Esophagus squamous epithelium (tissue), 4 donors: ENCODE results near the gene MYO18B.

Source experiments
- POLR2A ChIP-seq, 4 donors: fragments of 450-650 bp; IDR thresholded peaks; one replicate each; pipeline ENCODE4 v1.6.1; 2017; ENCODE audit warnings: antibody characterized with exemption in 4 of 4, mild to moderate bottlenecking in 4 of 4, moderate library complexity in 3 of 4
- TF ChIP-seq, protein P1 (sequence below), 6 experiments: fragments of 450-650 bp in 4 of 6; fragments of 200-600 bp in 2 of 6; sonication (generic) in 2 of 6; IDR thresholded peaks; one replicate each; pipeline ENCODE4 v1.5.1; 2016 to 2019; ENCODE audit warnings: antibody characterized with exemption in 6 of 6, mild to moderate bottlenecking in 4 of 6, moderate library complexity in 4 of 6

DNA sequence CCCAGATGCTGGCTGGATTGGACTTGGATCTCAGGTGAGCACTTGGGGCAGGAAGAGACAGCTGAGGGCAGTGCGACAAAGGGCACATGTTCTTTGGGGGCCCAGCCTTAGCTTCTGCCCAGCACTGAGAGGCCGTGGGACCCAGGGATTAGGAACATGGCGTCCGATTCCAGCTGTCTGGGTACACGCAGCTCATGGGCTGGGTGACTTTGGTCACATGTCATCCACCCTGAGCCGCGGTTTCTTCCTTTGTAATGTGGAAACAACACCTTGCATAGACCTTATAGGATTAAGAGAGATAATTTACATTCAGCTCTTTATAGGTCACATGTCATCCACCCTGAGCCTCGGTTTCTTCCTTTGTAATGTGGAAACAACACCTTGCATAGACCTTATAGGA, 39.8 kb downstream of the MYO18B start:
- no peak for TF ChIP-seq POLR2A (IDR thresholded peaks at IDR 0.05)
- TF ChIP-seq, protein P1, sequence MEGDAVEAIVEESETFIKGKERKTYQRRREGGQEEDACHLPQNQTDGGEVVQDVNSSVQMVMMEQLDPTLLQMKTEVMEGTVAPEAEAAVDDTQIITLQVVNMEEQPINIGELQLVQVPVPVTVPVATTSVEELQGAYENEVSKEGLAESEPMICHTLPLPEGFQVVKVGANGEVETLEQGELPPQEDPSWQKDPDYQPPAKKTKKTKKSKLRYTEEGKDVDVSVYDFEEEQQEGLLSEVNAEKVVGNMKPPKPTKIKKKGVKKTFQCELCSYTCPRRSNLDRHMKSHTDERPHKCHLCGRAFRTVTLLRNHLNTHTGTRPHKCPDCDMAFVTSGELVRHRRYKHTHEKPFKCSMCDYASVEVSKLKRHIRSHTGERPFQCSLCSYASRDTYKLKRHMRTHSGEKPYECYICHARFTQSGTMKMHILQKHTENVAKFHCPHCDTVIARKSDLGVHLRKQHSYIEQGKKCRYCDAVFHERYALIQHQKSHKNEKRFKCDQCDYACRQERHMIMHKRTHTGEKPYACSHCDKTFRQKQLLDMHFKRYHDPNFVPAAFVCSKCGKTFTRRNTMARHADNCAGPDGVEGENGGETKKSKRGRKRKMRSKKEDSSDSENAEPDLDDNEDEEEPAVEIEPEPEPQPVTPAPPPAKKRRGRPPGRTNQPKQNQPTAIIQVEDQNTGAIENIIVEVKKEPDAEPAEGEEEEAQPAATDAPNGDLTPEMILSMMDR (IDR thresholded peaks at IDR 0.05), result no peak
